Purkinje cell (primary cell): ENCODE measurements around the gene SPATA31A5. TPM values are rescaled to one million over a fixed set of nuclear protein-coding genes. Genes with fewer than 3 reads are reported as not detected.

Experiments
- polyA plus RNA-seq: library from polyadenylated mRNA; unstranded; fragments of >200 nt; fragmentation: Nextera tagmentation; gene quantifications from 2 replicates; pipeline ENCODE4 v1.2.1, GENCODE V29; 2014

Gene SPATA31A5
- not detected in 2 replicates for polyA plus RNA-seq

DNA sequence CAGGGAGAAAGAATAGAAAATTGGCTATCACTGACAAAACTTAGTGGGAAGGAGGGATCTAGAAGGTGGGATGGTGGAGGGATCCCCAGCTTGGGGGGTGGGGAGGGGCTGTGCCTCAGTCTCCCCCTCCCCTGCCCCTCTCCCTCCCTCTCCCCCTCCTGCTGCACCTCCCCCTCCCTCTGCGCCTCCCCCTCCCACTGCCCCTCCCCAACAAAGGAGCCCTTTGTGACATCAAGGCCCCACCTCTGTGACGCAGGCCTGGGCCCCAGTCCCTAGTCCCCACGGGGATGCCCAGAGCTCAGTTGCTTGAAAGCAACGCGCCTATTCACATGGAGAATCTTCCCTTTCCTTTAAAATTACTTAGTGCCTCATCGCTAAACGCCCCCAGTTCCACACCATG lies at the start of gene SPATA31A5:
Gene SPATA31A5, plus strand, starts transcription at position 301 of the 400 bp plus-strand sequence. Its CDS starts 29 bp downstream, at position 330.

